ENCODE data around the gene ZNF76. TPM values are rescaled to one million over a fixed set of nuclear protein-coding genes. Genes with fewer than 3 reads are reported as not detected.
A peak's percentile ranks its signal among the peaks of the same experiment; 100 is the strongest.

The ZNF76 gene
- total RNA-seq, 1 experiment from 2014 or later, result 39.9 TPM

GRCh38 chr6:35342258-35343091, 82.9 kb downstream of the ZNF76 start, which contains the start of gene PPARD:
Gene PPARD, plus strand, starts transcription at chr6:35342558. Its CDS starts 68,530 bp downstream, at chr6:35411088.
- ChIA-PET POLR2A (ENCODE audit: unreplicated experiment) (interaction anchor here (0.5 to 0.6 kb wide), 2 partner anchors 104 to 871 kb away, joined by 6 to 13 read pairs; no protein-coding TSS in a partner anchor), CTCF (interaction anchor here (0.5 to 1.8 kb wide), 11 partner anchors 10 to 468 kb away, joined by 3 to 25 read pairs (median 5); partner anchors contain the start of genes FANCE and TEAD3)
- Histone ChIP-seq H4K20me1 (ENCODE audit: insufficient read depth) (no peaks in the 10 kb centered on the region), H3K27ac (peak within 1 kb of the TSS; percentile 95), H3F3A (ENCODE audit: insufficient read depth, low read depth) (peaks cover 13% of the 10 kb centered on the region; the same call in 1 of the 2 replicates), H3K4me1 (replicated peaks; ENCODE audit: insufficient read depth) (peaks cover 25% of the 10 kb centered on the region), H3K4me3 (peak within 1 kb of the TSS; percentile 77), H3K79me2 (ENCODE audit: low read depth) (peaks cover 26% of the 10 kb centered on the region), H3K27me3 (ENCODE audit: insufficient read depth, low read depth) (no peaks in the 10 kb centered on the region), H3K9me2 (ENCODE audit: insufficient read depth) (no peaks in the 10 kb centered on the region), H3K4me2 (peak within 1 kb of the TSS; percentile 93), H2AFZ (peak within 1 kb of the TSS; percentile 44; the same call in 1 of the 2 replicates), H3K9me3 (ENCODE audit: insufficient read depth, low read depth) (no peaks in the 10 kb centered on the region), H3K36me3 (ENCODE audit: low read depth) (no peaks in the 10 kb centered on the region)
- no peak for TF ChIP-seq EZH2 (IDR thresholded peaks at IDR 0.05; ENCODE audit: low read depth)
- peak; percentile 96 for TF ChIP-seq CTCF (conservative IDR thresholded peaks at IDR 0.05)
- no TSS peak for BruUV-seq (replicated peaks)
- peak; percentile 91 to 99 for DNase-seq
- intact Hi-C loops (cut with micrococcal nuclease; ENCODE audit: unreplicated experiment), result loop anchor here (1.0 kb wide), 6 partner anchors 45 to 395 kb away; partner anchors contain the start of genes ARMC12, DEF6 and RPL10A

GRCh38 chr6:35343092-35343834, 83.7 kb downstream of the ZNF76 start:
- Histone ChIP-seq H3K27me3 (ENCODE audit: insufficient read depth, low read depth) (no peaks in the 10 kb centered on the region), H3K9me3 (ENCODE audit: insufficient read depth, low read depth) (no peaks in the 10 kb centered on the region), H3K4me1 (replicated peaks; ENCODE audit: insufficient read depth) (peaks cover 25% of the 10 kb centered on the region), H3K27ac (peak overlapping the region; percentile 95), H3K36me3 (ENCODE audit: low read depth) (no peaks in the 10 kb centered on the region), H3K4me2 (peak overlapping the region; percentile 93), H3K79me2 (ENCODE audit: low read depth) (peaks cover 26% of the 10 kb centered on the region), H3K9me2 (ENCODE audit: insufficient read depth) (no peaks in the 10 kb centered on the region), H3F3A (ENCODE audit: insufficient read depth, low read depth) (peaks cover 13% of the 10 kb centered on the region; the same call in 1 of the 2 replicates), H2AFZ (0 out of 2 replicates have a peak overlapping the region, but pooled peaks have one; percentile 44), H3K4me3 (peak overlapping the region; percentile 77), H4K20me1 (ENCODE audit: insufficient read depth) (no peaks in the 10 kb centered on the region)
- intact Hi-C loops (cut with micrococcal nuclease; ENCODE audit: unreplicated experiment), result no loop called here
- TSS peak; percentile 46 for BruUV-seq (replicated peaks)
- POLR2A ChIA-PET (ENCODE audit: unreplicated experiment), result interaction anchor here (0.6 kb wide), 1 partner anchor 46 kb away, joined by 5 read pairs; no protein-coding TSS in a partner anchor
- TF ChIP-seq EZH2 (IDR thresholded peaks at IDR 0.05; ENCODE audit: low read depth) (no peak), CTCF (conservative IDR thresholded peaks at IDR 0.05) (no peak)
- no peak for DNase-seq
- CTCF ChIA-PET, result interaction anchor here (1.2 to 1.8 kb wide), 3 partner anchors 72 to 106 kb away, joined by 4 to 25 read pairs (median 8); no protein-coding TSS in a partner anchor
